Suprapubic skin (tissue), 3 donors: ENCODE results near the gene BCL2A1.

Experiments
- EP300 ChIP-seq: sonication (generic); formaldehyde crosslinking; IDR thresholded peaks from one replicate; pipeline ENCODE4 v1.6.1; 2017; ENCODE audit warnings: antibody characterized with exemption
- TF ChIP-seq, protein P1 (sequence below), 2 donors: fragments of 200-600 bp in 1 of 2; fragments of 450-650 bp in 1 of 2; sonication (generic) in 1 of 2; IDR thresholded peaks; one replicate each; pipeline ENCODE4 v1.5.1; 2016 to 2019; ENCODE audit warnings: antibody characterized with exemption in 2 of 2, mild to moderate bottlenecking in 1 of 2, moderate library complexity in 1 of 2

DNA sequence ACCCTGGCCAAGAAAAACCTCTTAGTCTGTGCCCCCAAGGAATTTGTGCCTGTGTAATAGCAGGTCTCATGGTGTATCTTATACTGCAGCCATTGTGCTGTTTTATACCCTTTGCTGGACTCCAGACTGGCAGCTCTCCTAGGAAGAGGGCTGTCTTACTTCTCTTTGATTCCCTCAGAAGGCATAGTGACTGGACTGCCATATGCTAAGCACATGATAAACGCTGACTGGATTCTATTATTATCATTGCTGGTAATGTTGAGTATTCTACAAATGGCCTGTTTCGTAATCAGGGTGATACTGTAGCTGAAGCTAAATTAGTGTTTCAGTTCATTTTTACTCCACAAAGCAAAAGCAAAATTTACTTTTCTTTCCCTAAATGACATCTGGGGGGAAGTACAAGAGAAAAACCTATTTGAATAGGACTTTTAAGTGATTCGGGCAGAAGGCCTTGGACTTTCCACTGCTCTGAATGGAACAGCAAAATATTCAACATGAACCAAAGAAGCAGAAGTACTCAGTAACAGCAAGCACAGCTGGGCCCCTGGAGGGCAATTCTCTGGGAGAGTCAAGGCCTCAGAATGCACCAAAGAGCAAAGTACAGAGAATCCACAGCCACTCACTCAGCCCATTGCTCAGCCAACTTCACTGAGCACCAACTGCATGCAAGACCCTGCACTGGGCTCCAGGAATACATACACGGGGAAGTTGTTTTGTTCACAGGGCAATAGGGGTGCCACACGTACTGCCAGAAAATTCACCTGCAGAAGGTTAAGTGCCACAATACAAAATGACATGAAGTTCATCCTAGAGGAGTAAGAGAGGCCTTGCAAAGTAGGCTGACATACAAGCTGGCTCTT lies 7.9 kb upstream of the BCL2A1 start:
- TF ChIP-seq, protein P1, sequence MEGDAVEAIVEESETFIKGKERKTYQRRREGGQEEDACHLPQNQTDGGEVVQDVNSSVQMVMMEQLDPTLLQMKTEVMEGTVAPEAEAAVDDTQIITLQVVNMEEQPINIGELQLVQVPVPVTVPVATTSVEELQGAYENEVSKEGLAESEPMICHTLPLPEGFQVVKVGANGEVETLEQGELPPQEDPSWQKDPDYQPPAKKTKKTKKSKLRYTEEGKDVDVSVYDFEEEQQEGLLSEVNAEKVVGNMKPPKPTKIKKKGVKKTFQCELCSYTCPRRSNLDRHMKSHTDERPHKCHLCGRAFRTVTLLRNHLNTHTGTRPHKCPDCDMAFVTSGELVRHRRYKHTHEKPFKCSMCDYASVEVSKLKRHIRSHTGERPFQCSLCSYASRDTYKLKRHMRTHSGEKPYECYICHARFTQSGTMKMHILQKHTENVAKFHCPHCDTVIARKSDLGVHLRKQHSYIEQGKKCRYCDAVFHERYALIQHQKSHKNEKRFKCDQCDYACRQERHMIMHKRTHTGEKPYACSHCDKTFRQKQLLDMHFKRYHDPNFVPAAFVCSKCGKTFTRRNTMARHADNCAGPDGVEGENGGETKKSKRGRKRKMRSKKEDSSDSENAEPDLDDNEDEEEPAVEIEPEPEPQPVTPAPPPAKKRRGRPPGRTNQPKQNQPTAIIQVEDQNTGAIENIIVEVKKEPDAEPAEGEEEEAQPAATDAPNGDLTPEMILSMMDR (IDR thresholded peaks at IDR 0.05) = no peak
- no peak for TF ChIP-seq EP300
